ENCODE measurements around the gene LRRC4.

Gene LRRC4

DNA sequence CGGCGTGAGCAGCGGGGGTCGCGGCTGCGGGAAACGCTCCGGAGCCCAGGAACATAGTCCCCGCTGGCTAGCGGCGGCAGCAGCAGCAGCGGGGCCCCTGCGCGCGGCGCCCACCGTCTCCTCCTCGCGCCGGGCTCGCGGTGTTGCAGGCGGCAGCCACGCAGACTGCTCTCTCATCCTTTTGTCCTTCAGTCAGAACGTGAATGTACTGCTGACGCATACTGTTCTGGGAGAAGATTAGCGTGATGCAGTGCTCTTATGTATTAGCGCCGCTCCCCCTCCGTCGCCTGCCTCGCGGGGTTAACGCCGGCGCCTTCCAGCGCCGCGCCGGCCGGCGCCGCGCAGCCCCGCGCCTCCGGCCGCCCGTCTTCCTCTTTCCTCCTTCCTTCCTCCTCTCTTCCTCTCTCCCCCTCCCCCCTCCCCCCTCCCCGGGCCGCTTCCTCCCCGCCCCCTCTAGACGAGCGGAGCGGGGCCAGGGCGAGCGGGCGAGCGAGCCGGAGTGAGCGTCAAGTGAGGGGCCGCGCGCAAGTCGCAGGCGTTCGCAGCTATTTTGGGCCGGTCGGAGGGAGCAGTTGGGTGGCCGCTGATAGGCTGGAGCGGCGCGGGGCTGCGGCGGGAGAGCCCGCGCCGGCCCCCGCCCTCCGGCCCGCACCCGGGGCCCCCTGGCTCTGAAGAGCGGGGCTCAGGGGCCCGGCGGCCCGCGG lies 816 bp upstream of the LRRC4 start:
- peak; percentile 53 for DNase-seq (ENCODE audit: low read depth)

DNA sequence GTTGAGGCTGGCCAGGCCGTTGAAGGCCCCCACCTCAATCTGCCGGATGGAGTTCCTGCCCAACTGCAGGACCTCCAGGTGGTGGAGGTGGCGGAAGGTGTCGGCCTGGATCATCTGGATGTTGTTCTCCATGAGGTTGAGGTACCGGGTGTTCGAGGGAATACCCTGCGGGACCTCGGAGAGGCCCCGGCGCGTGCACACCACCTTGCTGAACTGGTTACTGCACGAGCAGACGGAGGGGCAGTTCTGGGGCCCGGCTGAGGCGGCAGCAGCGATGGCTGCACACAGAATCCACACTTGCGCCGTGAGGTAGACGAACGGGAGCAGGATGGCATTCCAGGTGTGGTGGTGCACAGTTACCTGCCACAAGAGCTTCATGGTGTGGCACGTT lies 979 bp downstream of the LRRC4 start:
- DNase-seq (ENCODE audit: low read depth), result no peak

- no peak for DNase-seq (ENCODE audit: low read depth)
Measured at GRCh38 chr7:128029405-128029995, 1.7 kb downstream of the LRRC4 start.

- no peak for DNase-seq (ENCODE audit: low read depth)
Measured at GRCh38 chr7:128027485-128027980, 3.7 kb downstream of the LRRC4 start.

GRCh38 chr7:128026551-128026950 lies 4.7 kb downstream of the LRRC4 start:
- DNase-seq (ENCODE audit: low read depth), result no peak

GRCh38 chr7:128025819-128026218 lies 5.4 kb downstream of the LRRC4 start:
- no peak for DNase-seq (ENCODE audit: low read depth)

DNA sequence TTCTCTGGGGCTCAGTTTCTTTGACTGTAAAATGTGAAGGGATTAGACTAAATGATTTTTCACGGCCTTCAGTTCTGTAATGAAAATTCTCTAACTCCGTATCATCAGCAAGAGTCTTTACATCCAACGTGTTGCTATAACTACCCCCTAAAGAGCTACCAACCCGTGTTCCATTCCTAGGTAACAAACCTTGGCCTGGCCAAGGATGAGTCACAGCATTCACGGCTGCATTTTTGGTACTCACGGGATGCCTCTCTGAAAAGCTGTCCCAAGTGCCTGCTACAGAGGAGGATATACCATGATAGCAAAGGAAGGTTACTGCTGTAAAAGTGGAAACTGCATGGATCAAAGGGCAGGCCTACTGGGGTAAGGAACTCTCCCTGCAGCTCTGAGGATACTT lies 5.9 kb downstream of the LRRC4 start:
- no peak for DNase-seq (ENCODE audit: low read depth)

GRCh38 chr7:128024151-128024550 lies 7.1 kb downstream of the LRRC4 start:
- DNase-seq (ENCODE audit: low read depth), result no peak

- no peak for DNase-seq (ENCODE audit: low read depth)
Measured at GRCh38 chr7:128022631-128023532, 8.4 kb downstream of the LRRC4 start.

DNA sequence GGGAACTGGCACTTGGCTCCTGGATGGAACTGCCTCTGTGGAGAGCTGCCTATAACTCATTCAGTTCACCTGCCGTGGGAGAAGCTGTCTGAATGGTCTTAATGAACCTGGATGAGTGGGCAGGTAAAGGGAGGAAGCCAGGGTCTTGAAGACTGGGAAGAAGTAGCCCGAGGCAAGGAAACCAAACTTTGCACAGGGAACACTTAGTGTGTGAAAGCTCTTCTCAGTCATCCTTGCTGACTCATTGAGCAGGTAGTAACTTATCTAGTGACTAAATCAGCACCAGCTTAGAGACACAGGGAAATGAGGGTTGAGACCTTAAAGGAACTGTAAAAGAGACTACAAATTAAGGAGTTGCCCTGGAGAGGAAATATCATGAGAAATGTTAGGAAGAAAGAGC lies 9.9 kb downstream of the LRRC4 start:
- DNase-seq (ENCODE audit: low read depth), result no peak

- no peak for DNase-seq (ENCODE audit: low read depth)
Measured at GRCh38 chr7:128020159-128020558, 11.1 kb downstream of the LRRC4 start.

DNA sequence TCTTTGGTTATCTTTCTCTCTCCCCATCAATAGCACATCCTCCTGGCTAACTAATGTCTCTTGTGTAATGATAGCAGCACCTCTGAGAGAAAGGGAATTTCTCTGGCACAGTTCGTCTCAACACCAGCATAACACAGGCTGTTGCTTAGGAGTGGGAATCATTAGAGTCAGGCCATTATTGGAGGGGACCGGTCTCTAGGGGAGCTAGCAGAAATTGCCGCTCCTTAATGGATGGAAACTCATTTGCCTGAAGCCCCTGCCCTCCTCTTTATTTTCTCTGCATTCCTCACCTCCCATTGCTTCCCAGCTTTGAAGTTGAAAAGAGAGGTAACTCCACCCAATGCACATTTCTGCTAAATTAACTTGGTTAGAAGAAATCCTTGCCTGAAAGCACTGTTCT lies 11.9 kb downstream of the LRRC4 start:
- DNase-seq (ENCODE audit: low read depth), result no peak

DNA sequence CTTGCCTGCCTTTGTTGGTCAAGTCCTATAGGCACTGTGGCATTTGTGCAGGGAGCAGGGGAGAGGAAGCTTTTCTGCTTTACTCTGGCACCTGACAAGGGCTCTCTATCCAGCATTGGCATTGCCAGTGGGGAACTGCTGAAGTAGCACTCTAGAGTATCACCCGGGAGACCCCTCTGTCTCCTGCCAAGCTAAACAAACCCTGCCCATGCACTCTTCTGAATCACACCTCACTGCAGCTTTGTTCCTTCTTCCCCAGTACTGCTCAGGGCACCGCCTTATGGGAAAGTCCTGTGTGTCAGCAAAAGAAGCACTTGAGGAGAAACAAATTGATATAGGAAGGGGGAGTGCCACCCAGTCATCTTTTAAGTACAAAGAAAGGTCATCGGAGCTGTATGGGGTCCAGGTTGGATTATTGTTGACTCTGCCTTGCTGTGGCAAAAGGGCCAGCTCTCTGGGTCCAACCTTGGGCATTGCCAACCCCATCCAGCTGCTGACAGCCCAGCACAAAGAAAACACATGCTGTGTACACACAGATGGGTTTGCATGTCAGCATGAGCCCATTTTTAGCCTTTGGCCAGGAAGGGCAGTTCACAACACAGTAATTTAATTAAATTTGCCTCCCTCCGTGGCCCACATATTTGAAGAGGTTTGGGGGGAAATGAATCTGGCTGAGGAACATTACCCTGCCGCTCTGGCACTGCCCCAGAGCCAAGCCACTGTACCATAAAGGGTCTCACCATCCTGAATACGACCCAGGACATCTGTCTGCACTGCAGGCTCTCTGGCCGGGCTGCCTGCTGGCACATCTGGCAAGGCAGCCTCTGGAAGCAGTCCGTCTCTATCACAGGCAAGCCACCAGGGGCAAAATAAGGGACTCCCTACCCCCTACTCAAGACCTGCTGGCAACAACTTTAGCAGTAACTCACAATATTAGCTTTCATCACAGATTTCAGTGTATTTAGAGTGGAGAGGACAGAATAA lies 13.1 kb downstream of the LRRC4 start:
- no peak for DNase-seq (ENCODE audit: low read depth)

DNA sequence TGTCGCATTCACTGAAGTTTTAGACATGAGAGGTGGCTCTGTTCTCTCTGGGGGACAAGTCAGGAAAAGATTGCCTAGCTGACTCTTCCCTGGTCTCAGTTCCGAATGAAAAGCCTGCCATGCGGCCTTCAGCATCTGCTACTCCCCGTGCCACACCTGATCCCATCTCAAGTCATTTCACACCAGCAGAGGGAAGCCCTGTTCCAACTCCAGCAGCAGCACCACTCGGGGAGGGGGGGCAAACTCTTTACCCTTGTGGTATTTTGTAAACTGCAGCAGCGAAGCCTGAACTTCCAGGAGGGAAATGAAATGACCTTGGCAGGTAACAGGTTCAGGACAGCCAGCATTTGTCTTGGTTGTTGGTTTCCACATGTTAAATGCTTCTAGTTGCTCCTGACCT lies 13.8 kb downstream of the LRRC4 start:
- DNase-seq (ENCODE audit: low read depth), result no peak

DNA sequence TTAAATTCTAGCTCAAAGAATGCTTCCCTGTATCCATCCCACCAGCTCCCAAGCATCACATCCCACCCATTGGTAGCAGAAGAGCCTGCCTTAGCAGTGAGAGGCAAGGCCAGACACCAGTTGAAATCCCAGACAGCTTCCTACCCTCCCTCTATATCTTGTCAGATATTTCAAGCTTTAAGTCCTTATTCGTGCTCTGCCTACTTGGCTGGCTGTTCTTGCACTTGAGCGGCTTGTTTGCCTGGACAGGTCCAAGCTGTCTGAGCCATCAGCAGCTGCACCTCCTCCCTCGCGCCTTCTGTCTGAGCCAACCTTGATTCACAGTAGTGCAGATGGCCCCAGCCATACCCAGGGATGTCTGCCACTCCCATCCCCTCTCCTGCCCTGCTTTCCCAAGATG lies 16.4 kb downstream of the LRRC4 start:
- no peak for DNase-seq (ENCODE audit: low read depth)

- DNase-seq (ENCODE audit: low read depth), result no peak
Measured at GRCh38 chr7:128011131-128011661, 20.0 kb downstream of the LRRC4 start.

DNA sequence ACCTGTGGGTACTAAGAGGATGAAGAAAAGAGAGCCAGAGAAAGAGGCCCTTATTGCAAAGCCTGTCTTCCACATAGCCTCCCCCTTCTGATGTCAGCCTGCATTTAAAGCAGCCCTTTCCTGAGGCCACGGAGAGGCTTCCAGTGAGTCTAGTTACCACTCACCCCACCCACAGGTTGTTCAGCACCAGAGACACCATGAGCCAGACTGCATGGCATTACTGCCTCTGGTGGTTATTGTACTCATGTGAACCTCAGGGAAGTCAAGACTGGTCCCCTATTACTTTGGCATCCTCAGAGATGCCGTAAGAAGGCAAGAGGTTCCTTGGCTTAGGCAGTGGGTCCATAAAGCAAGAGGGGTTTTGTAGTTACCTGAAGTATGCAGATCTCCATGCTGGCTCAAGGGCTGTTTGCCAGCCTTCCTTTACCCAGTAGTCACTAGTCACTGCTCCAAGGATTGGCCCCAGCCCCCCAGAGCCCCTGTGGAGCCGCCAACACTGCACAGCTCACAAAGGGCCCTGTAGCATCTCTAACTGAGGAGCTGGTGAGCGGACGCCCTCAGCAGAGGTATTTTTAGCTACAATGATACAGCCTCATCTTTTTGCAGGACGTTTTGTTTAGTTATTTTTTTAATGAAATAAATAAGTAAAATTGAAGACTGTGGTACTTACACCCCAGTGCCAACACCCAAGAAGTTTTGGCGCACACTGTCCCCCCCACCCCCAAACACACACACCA lies 20.7 kb downstream of the LRRC4 start:
- DNase-seq (ENCODE audit: low read depth), result no peak

GRCh38 chr7:128008744-128009143 lies 22.5 kb downstream of the LRRC4 start:
- DNase-seq (ENCODE audit: low read depth), result no peak

DNA sequence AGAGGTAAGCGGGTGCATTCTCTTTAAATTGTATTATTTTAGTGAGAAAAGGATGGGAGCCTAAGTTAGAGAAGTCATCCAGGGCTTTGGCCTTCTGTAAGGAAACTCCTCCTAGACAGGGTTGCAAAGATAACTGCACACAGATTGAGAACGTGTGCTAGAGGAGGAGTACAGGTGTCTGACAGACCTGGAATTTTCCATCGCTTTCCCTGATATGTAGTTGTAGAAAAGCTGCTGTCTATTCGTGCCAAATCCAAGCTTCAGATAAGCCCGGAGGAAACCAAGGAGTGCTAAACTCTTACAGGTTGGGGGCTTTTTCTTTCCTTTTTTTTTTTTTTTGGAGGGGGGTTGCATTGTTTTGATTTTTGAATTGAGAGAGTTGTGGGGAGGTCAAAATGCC lies 23.1 kb downstream of the LRRC4 start:
- DNase-seq (ENCODE audit: low read depth), result no peak

- no peak for DNase-seq (ENCODE audit: low read depth)
Measured at GRCh38 chr7:128007303-128007680, 23.9 kb downstream of the LRRC4 start.

Data from activated T-cell treated with anti-CD3 and anti-CD28 coated beads for 24 hours (primary cell).